Activated CD4-positive, alpha-beta T cell treated with anti-CD3 and anti-CD28 coated beads, Interleukin-2, amount 50 U/mL, for 24 hours (primary cell): Measurements from ENCODE around the gene NCR3LG1.

Source experiments
- DNase-seq, 2 donors: peaks; one replicate each; pipeline ENCODE4 v3.0.0-alpha.2; 2020; ENCODE audit warnings: low read depth in 1 of 2, low spot score in 1 of 2

Gene NCR3LG1

DNA sequence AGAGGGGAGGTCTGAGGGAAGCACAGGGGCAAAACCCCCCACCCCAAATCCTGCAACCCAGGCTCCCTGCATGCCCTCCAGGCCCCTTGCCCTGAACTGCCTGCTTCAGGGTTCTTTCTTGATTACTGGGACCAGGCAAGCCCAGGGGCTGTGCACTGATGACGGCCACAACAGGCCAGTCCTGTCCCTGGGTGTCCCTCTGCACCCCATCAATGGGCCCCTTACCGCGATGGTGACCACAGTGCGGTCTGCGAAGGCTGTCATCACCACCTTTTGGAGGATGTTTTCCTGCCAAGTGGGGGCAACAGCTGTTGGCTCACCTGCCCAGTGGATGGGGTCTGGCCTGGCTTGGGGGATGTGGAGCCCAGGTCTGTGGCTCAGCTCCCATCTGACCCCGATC lies 41.9 kb downstream of the NCR3LG1 start:
- DNase-seq, result no peak

DNA sequence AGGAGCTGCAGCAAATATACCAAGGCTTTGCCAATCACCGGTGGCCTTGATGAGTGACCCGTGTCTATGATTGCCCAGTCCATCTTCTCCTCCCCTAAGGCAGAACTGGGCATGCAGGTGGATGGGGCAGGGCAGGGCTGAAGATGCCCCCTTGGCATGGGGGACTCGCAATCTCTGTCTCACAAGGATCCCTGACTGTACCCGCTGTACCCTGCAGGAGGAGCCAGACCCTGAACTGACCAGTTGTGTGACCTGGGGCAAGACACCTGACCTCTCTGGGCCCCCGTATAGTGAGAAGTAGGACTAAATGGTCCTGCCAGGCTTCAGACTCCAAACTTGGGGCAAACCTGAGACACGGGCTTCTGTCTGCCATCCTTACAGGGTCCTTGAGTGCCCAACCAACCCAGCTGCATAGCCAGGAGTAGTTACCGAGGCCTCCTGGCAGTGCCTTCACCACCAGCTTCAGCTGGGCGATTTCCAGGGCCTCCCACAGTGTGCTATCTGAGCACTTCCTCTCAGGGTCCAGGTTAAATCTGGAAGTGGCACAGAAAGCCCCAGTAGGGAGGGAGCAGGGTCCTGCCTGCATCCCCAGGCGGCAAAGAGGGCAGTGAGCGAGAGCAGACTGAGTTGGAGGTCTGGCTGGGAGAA lies 43.3 kb downstream of the NCR3LG1 start:
- DNase-seq, result no peak

DNA sequence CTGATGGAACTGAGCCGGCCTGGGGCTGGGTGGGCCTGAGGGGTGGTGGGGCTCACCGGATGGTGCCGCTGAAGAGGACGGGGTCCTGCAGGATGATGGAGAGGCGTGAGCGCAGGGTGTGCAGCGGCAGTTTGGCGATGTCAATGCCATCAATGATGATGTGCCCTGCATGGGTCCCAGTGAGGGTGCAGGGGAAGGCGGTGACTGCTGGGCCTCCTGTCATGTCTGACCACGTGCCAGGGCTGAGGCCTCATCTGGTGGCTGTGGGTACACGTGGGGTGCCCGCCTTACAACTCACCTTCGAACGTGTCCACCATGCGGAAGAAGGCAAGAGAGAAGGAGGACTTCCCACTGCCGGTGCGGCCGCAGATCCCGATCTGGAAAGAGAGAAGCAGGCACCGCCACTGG lies 44.0 kb downstream of the NCR3LG1 start:
- DNase-seq, result no peak

DNA sequence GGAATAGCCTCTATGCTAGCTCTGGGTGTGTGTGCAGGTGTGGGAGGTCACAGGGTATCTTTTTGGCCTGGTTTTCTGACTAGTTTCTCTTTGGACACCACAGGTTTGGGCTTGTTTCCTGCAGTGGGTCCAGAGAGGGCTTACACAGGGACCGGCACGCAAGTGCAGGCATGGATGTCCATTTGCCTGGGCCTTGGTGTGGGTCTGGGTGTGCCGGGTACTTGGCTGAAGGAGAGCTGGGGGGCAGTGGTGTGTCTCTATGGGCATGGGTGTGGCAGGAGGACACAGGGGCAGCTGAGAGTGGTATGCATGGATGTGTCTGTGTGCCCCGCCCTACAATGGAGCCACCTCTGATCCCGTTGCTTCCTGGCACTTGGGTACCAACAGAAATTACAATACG lies 44.4 kb downstream of the NCR3LG1 start:
- DNase-seq, result no peak

DNA sequence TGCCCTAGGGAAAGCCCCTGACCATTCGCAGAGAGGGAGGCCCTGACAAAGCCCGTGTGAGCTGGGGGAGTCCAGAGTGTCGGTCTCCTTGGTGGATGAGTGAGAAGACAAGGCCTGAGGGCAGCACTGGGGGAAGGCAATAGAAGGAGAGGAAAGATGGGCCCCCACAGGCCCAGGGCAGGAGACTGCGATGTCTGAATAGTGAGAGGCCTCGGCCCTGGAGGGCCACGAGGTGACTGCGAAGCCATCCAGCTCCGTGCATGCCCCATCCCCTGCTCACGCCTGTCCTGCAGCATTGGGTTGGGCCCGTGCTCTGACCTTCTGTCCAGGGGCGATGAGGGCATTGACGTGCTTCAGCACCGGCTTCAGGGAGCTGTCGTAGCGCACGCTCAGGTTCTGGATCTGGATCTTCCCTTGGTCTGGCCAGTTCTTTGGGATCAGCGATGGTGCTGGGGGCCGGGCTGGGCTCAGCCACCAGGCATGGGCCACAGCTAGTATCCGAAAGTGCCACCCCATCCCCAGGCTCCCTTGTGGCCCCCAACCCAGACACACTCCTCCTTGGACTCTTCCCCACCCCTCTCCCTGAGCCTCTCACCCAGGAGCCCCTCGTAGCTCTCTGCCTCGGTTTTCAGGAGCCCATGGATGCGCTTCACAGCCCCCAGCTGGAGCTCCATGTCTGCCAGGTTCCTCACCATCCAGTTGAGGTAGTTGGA lies 45.2 kb downstream of the NCR3LG1 start:
- no peak for DNase-seq

DNA sequence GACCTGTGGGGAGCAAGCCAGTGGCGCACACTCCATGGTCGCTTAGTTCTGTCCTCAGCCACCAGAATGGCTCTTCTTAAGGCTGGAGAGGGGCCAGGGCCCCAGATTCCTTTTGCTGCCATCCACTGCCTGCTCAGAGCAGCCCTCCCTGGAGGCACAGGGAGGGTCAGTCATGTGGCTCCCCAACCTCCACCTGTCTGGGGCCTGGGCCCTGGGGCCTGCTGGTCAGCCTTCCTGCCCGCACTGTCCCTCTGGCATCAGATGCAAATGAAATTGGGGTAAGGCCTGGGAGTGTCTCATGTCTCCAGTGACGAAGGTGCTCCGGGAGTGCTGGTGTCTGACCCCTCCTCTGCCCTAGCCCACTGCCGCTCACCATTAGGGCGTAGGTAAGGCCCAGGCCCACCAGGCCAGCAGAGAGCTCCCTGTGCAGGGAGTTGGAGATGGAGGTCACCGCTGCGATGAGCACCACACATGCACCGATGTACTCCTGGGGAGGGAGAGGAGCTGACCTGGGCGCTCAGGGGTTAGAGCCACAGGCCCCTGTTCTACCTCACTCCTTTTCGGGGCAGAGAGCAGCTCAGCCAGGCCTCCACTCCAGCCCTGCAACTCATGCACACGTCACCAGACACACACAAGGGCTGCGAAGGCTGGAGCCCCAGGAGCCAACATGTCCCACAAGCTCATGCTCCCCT lies 45.9 kb downstream of the NCR3LG1 start:
- no peak for DNase-seq

DNA sequence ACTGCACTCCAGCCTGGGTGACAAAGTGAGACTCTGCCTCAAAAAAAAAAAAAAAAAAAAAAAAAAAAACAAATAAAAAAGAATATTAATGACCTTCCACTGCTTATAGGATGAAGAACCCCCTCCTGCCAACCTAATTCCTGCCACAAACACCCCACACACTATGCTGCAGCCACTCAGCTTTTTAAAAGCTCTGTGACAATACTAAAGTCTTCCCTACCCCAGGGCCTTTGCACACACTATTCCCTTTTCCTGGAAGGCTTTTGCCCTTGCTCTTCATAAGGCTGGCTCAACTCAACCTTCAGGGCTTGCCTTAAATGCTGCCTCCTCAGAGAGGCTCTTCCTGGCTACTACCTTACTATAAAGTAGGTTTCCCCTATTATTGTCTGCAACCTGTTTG lies 47.6 kb downstream of the NCR3LG1 start:
- no peak for DNase-seq

DNA sequence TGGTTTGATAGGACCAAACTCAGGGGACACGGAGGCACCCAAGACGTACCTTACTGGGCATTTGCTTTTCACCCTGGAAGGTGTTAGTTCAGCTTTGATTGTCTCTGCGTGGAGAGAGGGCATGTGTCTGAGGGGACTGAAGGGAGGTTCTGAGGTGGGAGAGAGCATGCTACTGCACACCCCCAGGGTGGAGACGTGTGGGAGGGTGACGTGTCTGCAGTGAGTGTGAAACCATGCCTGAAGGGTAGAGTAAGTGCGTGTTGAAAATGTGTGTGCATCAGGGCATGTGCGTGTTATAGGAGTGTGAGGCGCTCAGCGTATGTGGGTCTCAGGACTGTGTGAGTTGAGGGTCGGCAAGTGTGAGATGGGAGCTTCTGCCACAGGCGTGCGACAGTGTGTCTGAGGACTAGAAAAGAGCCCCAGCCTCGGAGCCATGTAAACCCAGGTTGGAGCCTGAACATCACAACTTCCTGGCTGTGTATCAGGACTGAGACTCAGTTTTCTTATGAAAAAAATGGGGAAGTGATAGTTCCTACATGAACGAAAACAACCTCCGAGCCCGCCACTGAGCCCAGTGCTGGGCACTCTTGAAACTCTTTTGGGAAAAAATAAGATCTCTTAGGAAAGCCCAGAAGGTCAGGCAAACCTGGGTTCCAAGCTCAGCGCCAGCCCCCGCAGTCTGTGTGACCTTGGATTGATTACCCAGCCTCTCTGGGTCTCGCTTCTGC lies 48.6 kb downstream of the NCR3LG1 start:
- DNase-seq, result no peak

DNA sequence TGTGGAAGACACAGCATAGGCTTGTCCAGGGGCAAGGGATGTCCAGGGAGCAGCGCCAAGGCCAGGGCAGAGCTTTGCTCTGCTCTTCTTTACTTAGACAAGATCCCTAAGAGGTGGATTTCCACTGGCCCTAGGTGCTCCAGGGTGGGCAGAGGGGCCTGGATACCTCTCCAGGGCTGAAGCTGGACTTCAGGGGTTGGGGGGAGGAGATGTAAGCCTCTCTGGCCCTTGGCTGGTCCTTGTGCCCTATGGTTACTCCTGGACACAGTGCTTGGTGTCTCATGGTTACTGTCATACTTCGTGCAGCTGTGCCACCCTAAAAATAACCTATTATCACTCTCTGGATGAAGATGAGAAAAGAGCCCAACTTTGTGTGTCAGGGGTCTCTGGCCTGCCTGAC lies 49.7 kb downstream of the NCR3LG1 start:
- no peak for DNase-seq

DNA sequence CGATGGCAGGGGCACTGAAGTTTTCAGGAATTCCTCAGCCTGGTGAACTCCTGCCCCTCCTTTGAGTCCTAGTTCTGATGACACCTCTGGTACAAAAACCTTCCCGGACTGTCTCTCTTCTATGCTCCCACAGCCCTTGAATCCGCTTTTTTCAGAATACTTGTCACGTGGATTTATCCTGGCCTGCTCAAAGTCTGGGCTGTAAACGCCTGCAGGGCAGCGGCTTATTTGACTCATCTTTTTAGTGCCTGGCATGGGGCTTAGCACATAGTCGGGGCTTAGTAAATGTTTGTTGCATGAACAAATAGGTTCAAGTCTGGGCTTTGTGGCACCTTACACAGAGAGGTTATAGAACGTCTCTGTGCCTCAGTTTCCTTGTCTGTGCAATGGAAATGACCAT lies 50.2 kb downstream of the NCR3LG1 start:
- DNase-seq, result no peak

DNA sequence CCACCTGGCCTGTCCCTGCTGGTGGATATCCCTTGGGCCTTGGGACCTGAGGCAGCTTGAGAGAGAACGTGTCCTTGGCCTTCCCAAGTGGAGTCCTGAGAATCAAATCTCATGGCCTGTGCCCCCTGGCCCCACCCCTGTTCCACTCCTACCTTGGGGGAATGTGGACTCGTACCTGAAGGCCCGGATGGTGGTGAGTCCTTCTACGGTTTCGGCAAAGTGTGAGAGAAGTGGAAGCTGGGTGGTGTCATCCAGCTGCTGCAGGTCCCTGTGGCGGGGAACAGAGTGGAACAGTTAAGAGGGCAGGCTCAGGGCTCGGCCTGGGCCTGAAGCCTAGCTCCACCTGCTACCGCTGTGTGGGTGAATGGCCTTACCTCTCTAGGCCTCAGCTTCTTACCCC lies 50.9 kb downstream of the NCR3LG1 start:
- no peak for DNase-seq

DNA sequence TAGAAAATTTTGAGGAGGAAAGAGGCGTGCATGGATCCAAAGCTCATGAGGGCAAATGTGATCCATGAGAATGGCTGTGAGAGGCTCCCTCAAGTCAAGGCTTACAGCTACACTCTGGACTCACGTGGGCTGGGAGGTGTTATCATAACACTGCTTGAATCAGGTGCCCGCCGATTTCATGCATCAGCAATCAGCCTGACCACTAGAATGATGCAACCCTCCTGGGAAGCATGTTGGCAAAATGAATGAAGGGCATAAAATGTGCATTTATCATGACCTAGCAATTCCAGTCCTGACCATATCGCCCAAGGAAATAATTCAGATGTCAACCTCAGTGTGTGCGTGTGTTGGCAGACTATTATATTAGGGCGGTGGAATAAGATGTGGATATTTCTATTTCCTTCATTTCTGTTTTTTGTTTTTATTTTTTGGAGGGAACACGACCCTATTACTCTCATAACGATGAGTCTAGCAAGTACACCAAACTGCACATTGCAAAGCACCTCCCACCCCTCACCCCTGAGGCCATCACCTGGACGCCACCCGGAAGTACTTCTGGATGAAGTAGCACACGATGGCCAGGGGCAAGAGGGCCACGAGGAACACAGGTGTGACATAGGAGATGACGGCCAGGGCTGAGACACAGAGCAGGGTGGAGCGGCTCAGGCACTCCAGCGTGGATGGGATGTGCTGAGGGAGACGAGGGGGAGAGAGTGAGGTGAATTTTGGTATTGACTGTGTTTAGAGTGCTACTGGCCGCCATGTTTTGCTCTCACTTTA lies 52.6 kb downstream of the NCR3LG1 start:
- no peak for DNase-seq

DNA sequence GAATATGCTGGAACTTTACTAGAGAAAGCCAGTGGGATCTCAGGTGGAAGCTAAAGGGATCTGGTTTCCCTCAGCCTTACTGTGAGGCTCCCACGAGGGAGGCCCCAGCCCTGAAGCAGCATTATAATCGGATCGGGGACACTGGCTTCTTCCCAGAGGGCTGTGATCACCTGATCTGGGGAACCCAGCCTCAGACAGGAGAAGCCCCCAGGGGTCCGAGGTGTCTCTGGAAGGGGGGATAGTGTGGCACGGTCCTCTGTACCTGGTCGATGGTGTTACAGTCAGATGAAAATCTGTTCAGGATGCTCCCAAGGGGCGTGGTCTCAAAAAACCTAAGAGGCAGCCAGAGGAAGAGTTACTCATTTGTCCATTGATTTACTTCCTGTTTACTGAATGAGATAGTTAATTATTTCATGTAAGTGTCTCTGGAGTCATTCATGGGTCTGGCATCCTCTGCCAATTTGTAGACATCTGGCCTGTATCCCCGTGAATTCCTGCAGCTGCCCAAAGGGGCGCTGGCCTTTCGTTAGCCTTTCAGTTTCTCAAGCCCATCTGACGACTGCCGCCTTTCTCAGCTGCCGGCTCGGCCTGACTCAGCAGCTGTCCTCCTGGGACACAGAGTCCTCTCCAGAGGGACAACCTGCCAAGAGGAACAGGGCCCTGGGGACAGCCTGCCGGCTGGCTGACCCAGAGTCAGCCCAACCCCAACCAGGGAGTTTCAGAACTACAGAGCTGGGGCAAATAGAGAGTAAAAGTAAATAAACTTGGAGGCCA lies 53.8 kb downstream of the NCR3LG1 start:
- no peak for DNase-seq

DNA sequence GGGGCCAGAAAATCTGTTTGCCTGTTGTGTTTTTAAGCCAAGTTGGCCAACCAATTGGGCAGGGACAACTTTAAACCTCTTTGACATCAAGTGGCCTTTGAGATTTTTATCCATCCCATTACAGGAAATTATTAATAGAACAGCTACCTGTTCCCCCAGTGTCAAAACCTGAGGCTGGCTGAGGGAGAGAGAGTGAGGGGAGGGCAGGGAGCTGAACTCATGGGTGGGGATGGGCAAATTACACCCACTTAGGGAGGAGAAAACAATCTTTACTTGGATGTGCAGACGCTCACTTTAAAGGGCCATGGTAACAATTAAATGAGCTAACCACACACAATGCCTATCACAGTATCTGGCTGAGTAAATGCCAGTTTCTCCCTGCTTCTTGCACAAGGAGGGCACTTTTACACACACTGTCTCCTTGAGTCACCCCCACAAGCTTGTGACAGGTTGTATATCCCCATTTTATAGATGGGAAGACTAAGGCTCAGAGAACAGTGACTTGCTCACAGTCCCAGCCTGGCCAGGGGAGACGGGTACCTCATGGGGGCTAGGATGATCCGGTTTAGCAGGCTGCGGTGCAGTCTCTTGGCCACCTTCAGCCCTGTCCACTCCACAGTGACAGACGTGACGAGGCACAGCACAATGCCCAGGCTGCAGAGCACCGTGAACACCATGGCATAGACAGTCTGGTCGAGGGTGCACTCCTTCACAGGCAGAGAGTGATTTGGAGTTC lies 54.6 kb downstream of the NCR3LG1 start:
- no peak for DNase-seq

DNA sequence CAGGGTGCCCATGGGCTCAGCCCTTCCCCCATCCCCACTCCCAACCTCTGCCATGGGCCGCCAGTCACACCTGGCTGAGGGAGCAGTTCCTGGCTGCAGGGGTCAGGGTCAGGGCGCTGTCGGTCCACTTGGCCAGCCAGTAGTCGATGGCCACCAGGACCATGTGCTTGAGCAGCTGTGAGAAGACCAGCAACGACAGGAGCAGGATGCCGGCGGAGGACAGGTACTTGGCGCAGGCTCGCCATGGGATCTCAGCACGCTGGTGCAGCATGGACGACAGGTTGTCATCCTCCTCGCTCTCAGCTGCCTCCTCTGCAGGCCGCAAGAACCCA lies 55.2 kb downstream of the NCR3LG1 start:
- DNase-seq, result no peak

DNA sequence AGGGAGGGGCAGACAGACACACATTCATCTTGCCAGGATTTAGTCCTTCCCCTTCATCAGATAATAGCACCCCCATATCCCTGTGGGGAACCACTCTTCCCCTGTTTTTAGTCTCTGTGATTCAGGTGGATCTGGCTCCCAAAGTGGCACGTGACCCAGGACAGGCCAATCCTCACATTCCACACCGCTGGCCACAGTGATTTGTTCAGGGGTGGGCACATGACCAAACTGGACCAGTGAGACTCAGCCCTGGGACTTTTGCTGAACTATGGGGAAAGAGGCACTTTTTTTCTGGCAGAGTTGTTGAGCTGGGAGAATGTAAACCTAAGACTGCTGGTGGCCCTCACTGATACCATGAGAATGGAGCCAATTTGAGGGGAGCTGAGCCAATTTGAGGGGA lies 56.0 kb downstream of the NCR3LG1 start:
- no peak for DNase-seq

DNA sequence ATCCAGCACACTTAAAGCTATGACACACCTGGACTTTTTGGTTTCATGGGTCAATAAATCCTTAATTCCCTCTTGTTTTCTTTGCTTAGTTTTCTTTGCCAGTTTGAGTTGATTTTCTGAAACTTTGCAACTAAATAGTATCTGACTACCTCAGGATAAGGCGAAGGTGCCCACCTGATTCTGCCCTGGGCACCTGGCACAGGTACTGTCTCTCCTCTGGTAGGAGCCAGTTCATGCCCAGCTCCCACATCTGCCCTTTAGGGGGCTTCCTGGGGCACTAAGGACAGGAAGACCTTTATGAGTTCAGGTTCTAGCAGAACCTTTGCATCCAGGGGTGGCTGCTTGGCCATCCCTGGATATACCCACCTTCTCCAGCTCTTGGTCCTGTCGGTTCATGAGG lies 56.4 kb downstream of the NCR3LG1 start:
- DNase-seq, result no peak

DNA sequence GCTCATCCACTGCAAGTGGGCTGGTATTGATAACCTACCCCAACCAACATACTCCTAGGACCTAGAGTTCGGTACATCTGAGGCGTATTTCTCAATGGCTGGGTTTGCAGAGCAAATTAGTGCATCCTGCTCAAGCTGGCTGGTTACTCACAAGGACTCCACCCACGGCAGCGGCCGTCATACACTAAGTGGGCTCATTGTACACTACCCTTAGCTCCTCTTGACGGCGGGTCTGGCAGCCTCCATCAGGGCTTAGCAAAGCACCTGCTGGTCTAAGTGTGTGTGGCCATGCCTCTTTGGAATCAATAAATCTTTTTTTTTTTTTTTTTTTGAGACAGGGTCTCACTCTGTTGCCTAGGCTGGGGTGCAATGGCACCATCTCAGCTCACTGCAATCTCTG lies 57.0 kb downstream of the NCR3LG1 start:
- DNase-seq, result no peak

DNA sequence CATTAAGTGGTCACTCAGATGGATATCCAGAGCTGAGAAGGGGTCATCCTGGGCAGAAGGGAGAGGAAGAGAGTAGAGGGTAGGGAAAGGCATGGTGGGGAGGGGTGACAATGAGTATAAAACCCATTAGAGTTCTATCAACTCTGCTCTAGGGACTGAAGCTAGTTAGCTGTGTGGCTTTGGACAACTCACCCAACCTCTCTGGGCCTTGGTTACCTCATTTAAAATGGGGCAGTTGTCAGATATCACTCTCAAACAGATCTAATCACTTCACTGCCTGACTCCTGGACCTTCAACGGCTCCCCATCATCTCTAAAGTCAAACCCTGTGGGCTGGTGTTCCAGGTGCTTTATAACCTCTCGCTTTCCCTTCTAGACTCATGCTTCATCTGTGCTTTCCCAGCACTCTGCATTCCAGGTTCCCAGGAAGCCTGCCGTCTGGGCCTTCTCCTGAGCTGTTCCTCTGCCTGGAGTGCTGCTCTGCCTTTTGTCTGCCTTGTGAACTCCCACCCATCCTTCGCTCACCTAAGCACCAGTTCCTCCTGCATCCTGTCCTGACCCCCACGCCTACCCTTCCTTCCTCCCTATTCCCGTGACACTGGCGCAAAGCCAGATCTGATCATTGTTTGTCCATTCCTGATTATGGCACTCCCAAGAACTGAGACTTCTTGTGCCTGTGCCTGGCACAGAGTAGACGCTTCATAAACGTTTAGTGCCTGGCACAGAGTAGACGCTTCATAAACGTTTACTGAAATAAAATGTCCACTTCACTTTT lies 59.2 kb downstream of the NCR3LG1 start:
- DNase-seq, result no peak
